PFSK-1 (cell line): ENCODE results near the gene HMGXB4.

Source experiments
- FOXP2 ChIP-seq: optimal IDR thresholded peaks from 2 replicates; pipeline ENCODE3; 2011; ENCODE audit warnings: borderline replicate concordance, control low read depth, inconsistent platforms; ENCODE audit not compliant: insufficient read depth; ENCODE audit errors: extremely low read length, extremely low read depth
- POLR2AphosphoS5 ChIP-seq: IDR thresholded peaks from 2 replicates; pipeline ENCODE4 v1.6.1; 2012; ENCODE audit warnings: low read depth, mild to moderate bottlenecking, control low read depth, low read length, moderate library complexity
- REST ChIP-seq, 2 experiments: IDR thresholded peaks; 2 replicates each; pipeline versions ENCODE4 v1.6.1 to v1.8.0; 2011 to 2012; ENCODE audit warnings: low read depth in 2 of 2, low read length in 2 of 2, control low read depth in 1 of 2, inconsistent platforms in 1 of 2, mild to moderate bottlenecking in 1 of 2, moderate library complexity in 1 of 2; ENCODE audit not compliant: insufficient read depth in 1 of 2
- SIN3A ChIP-seq: IDR thresholded peaks from 2 replicates; pipeline ENCODE4 v1.6.1; 2012; ENCODE audit warnings: mild to moderate bottlenecking, low read length, moderate library complexity, borderline replicate concordance; ENCODE audit not compliant: insufficient read depth
- TAF1 ChIP-seq: IDR thresholded peaks from 2 replicates; pipeline ENCODE4 v1.6.1; 2012; ENCODE audit warnings: low read length, control low read depth, borderline replicate concordance; ENCODE audit not compliant: insufficient read depth

Gene HMGXB4

GRCh38 chr22:35212996-35213395 lies 44.3 kb upstream of the HMGXB4 start:
- TF ChIP-seq REST (IDR thresholded peaks at IDR 0.05; ENCODE audit: insufficient read depth in 1 of 2, low read depth in 2 of 2, low read length in 2 of 2) (no peak), FOXP2 (no peak)

GRCh38 chr22:35214968-35215367 lies 42.3 kb upstream of the HMGXB4 start:
- no peak for TF ChIP-seq FOXP2
- no peak for TF ChIP-seq POLR2AphosphoS5
- no peak for TF ChIP-seq TAF1
- TF ChIP-seq SIN3A = no peak
- TF ChIP-seq REST (IDR thresholded peaks at IDR 0.05; ENCODE audit: insufficient read depth in 1 of 2, low read depth in 2 of 2, low read length in 2 of 2) = no peak

- TF ChIP-seq FOXP2 (no peak), TAF1 (no peak), POLR2AphosphoS5 (no peak), REST (IDR thresholded peaks at IDR 0.05; ENCODE audit: insufficient read depth in 1 of 2, low read depth in 2 of 2, low read length in 2 of 2) (no peak), SIN3A (no peak)
These were observed 41.3 kb upstream of the HMGXB4 start for GRCh38 chr22:35215993-35216392.

GRCh38 chr22:35217527-35217926 lies 39.8 kb upstream of the HMGXB4 start:
- TF ChIP-seq SIN3A = no peak
- TF ChIP-seq POLR2AphosphoS5 = no peak
- no peak for TF ChIP-seq TAF1
- no peak for TF ChIP-seq REST (IDR thresholded peaks at IDR 0.05; ENCODE audit: insufficient read depth in 1 of 2, low read depth in 2 of 2, low read length in 2 of 2)
- no peak for TF ChIP-seq FOXP2

- TF ChIP-seq TAF1 (no peak), POLR2AphosphoS5 (no peak), FOXP2 (no peak)
These were observed 39.2 kb upstream of the HMGXB4 start for GRCh38 chr22:35218079-35218478.
